Activated CD8-positive, alpha-beta memory T cell treated with anti-CD3 and anti-CD28 coated beads for 36 hours (primary cell): ENCODE data around the gene CDH6. TPM values are rescaled to one million over a fixed set of nuclear protein-coding genes. Genes with fewer than 3 reads are reported as not detected.

Source experiments
- CTCF ChIA-PET: fragments of 350-600 bp; sonication (Branson Sonifier 250); formaldehyde crosslinking; loops from one replicate; lab custom pipeline; 2021; ENCODE audit warnings: antibody characterized with exemption; lab: Charles Lee
- POLR2A ChIA-PET: fragments of 350-600 bp; sonication (Branson Sonifier 250); formaldehyde crosslinking; loops from one replicate; lab custom pipeline; 2021; ENCODE audit warnings: antibody characterized with exemption; lab: Charles Lee
- total RNA-seq, 2 experiments: library from RNA; stranded (reverse); gene quantifications; one replicate each; pipeline ENCODE4 v1.2.3, GENCODE V29; 2021

The CDH6 gene
- total RNA-seq, 2 experiments from 2014 or later = not detected

- POLR2A ChIA-PET = no interaction called here
- CTCF ChIA-PET = no interaction called here
Measured at GRCh38 chr5:31300501-31300900, 107.0 kb downstream of the CDH6 start.

DNA sequence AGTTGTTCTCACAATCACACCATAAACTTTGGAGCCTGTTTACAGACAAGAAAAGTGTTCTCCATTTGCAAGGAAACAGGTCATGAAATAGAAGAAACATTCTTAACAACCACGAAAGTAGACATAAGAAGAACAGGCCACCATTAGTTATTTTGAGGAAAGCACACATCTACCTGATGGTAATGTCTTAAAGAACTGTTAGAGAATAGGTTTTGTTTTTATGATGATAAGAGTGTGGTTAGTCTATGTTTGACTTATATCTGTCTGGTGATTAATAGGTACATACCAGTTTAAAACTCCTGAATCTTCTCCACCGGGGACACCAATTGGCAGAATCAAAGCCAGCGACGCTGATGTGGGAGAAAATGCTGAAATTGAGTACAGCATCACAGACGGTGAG lies 108.3 kb downstream of the CDH6 start:
- CTCF ChIA-PET = no interaction called here
- POLR2A ChIA-PET = no interaction called here

- ChIA-PET CTCF (no interaction called here), POLR2A (no interaction called here)
Measured at GRCh38 chr5:31303688-31304087, 110.2 kb downstream of the CDH6 start.

- POLR2A ChIA-PET = no interaction called here
Measured at GRCh38 chr5:31317665-31318064, 124.2 kb downstream of the CDH6 start.

GRCh38 chr5:31319335-31319734 lies 125.8 kb downstream of the CDH6 start:
- CTCF ChIA-PET = no interaction called here
- POLR2A ChIA-PET = no interaction called here

More at GRCh38 chr5:31317665-31318064, 124.2 kb downstream of the CDH6 start:
- CTCF ChIA-PET = no interaction called here

DNA sequence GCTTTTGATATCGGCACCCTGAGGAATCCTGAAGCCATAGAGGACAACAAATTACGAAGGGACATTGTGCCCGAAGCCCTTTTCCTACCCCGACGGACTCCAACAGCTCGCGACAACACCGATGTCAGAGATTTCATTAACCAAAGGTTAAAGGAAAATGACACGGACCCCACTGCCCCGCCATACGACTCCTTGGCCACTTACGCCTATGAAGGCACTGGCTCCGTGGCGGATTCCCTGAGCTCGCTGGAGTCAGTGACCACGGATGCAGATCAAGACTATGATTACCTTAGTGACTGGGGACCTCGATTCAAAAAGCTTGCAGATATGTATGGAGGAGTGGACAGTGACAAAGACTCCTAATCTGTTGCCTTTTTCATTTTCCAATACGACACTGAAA lies 129.5 kb downstream of the CDH6 start:
- POLR2A ChIA-PET = no interaction called here
- CTCF ChIA-PET = no interaction called here

DNA sequence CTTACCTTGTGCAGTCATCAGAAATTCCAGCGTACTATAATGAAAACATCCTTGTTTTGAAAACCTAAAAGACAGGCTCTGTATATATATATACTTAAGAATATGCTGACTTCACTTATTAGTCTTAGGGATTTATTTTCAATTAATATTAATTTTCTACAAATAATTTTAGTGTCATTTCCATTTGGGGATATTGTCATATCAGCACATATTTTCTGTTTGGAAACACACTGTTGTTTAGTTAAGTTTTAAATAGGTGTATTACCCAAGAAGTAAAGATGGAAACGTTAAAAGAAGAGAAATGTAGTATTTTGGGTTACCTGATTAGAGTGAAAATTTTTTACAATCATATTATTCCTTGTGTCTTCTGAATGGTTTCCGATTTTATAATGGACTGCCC lies 131.4 kb downstream of the CDH6 start:
- POLR2A ChIA-PET = no interaction called here
- CTCF ChIA-PET = no interaction called here

DNA sequence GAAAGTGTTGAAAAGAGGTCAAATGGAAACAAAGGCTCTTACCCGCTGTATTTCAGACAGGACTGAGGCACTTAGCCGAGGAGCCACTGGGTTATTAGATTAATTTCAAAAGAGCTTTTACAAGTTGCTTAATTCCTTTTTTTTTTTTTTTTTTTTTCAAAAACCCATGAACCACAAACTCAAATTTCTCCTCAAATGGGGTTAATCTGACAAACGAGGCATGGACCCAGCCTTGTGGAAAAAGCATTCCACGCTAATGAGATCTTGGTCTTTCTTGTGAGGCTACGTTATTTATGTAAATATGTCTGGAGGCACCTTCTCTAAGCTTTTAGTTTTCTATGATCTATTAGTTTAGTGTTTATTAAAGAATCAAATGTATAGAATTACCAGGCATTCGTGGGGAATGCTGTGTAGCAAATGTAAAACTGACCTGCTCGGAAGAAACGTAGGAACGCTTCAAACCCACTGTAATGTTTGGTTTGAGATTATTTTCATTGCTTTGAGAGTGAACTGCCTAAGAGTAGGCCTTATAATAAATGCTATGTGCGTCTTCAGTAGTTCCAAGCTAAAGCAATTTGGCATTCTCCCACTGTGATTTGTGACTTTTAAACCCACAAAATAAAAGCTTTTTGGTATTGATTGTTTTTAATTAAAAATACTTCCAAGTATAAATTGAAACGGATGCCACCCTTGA lies 134.7 kb downstream of the CDH6 start:
- ChIA-PET CTCF (no interaction called here), POLR2A (no interaction called here)

DNA sequence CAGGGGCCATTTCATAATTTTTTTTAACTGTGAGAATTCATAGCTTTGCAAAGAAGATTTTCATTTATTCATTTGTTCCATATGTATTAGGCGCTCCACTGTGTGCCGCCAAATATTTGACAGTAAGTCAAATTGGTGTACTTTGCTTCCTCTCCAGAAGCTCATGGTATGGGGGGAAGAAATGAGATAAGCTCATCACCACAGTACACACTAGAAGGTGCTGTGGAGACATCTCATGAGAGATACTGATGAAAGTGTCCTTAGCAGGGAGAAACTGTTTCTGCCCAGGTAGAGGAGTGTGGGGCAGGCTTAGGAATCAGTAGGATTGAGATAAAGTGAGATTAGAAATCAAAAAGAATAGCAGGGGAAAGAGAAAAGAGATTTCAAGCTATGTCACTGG lies 136.2 kb downstream of the CDH6 start:
- ChIA-PET CTCF (no interaction called here), POLR2A (interaction anchor here (0.7 kb wide), 1 partner anchor 300 kb away, joined by 9 read pairs; no protein-coding TSS in a partner anchor)

DNA sequence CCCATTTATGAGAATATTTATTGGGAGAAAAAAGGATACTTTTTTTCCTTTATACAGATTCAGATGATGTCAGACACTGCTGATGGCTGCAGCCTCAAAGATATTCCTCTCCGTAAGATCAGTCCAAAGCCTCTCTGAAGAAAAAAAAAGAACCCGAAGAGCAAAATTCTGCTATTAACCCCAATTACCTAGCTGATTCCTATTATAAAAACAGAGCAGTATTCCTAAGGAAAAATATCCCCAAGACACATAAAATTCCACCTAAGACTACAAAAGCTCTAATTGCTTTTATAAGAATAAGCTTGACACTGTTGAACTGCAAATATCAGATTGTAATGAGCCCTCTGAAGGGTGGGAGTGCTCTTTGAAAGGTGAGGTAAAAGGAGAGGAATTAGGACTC lies 138.7 kb downstream of the CDH6 start:
- CTCF ChIA-PET = no interaction called here
- POLR2A ChIA-PET = no interaction called here

DNA sequence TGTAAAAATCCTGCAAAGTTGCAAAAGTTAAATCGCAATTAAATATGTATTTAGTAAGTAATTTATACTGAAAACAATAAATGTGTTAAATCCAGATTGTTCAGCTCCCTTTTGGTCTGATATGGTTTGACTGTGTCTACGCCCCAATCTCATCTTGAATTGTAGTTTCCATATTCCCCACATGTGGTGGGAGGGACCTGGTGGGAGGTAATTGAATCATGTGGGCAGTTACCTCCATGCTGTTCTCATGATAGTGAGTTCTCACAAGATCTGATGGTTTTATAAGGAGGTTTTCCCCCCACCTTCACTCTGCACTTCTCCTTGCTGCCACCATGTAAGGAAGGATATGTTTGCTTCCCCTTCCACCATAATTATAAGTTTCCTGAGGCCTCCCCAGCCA lies 140.0 kb downstream of the CDH6 start:
- ChIA-PET CTCF (no interaction called here), POLR2A (no interaction called here)

- CTCF ChIA-PET = no interaction called here
- POLR2A ChIA-PET = no interaction called here
Measured at GRCh38 chr5:31334061-31334860, 140.8 kb downstream of the CDH6 start.

DNA sequence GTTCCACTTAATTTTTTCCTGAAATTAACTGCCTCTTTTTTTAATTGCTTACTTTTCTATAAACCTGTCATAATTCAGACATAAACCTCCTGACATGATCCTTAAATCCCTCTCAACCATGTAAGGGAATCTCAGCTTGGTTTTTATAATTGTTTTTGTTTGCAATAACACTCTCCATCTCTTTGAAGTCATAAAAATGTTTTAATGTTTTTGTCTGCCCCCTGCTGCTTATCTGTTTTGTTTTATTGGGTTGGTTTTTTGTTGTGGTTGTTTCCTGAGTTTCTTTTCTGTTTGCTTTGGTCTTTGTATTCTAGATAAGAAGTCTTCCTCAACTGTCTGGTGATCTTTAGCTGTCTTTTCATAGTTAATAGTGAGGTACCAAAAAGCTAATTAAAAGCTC lies 142.0 kb downstream of the CDH6 start:
- CTCF ChIA-PET = no interaction called here
- POLR2A ChIA-PET = no interaction called here

DNA sequence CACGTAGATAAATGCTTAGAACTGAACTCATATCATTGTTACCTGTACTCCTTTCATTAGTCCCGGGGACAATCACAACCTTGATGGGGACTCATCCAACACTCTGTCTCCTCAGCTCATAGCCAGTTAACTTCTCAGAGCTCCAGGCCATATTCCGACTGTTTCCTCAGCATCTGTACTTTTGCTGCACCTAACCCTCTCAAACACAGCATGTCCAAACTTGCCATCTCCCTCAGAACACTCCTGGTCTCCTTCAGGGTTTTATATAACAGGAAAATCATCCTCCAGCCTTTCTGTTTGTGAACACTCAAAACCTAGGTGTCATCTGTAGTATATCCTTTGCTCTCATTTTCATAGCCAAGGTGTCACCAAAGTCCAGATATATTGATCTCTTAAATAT lies 150.5 kb downstream of the CDH6 start:
- ChIA-PET CTCF (no interaction called here), POLR2A (no interaction called here)

- CTCF ChIA-PET = no interaction called here
- POLR2A ChIA-PET = no interaction called here
Measured at GRCh38 chr5:31346896-31347551, 153.5 kb downstream of the CDH6 start.

DNA sequence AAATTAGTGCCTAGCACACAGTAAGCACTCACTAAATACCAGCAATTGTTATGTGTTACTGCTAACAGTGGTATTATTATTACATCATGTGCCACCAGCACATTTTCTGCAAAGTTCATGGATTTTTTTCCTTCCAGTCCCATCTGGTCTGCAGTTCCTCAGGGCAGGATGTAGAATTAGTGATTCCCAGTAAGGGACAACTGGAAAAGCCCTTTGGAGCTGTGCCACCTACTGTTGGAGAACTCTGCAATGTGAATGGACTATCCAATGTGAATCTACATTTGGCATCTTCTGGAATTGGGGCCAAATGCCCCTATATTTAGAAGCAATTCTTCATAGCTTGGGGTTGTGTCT lies 154.0 kb downstream of the CDH6 start:
- ChIA-PET POLR2A (no interaction called here), CTCF (interaction anchor here (0.5 kb wide), 1 partner anchor 151 kb away, joined by 5 read pairs; no protein-coding TSS in a partner anchor)

DNA sequence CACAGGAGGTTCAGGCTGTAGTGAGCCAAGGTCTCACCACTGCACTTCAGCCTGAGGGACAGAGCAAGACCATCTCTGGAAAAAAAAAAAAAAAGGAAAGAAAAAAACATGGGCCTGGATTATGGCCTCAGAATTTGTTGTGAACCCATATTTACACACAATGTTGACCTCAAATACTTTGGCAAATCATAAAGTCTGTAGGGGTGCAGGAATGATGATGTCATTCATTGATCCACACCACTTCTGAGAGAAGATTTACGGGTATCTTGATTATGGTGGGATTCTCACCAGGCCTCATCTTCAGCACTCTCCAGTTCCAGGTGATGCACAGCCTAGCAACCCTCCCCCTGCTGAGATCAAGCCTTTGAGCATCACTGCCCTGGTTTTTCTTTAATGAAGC lies 156.9 kb downstream of the CDH6 start:
- CTCF ChIA-PET = no interaction called here
- POLR2A ChIA-PET = no interaction called here

DNA sequence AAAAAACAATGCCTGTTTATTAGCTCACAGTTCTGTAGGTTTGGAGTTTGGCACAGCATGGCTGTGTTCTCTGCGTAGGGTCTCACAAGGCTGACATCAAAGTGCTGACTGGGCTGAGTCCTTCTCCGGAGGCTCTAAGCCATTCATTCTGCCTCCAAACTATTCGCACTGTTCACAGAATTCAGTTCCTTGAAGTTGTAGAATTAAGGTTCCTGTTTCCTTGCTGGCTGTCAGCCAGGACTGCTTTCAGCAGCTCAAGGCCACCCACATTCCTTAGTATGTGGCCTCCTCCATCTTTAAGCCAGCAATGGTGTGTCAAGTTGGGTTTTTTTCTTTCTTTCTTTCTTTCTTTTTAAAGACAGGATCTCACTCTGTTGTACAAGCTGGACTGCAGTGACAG lies 161.9 kb downstream of the CDH6 start:
- POLR2A ChIA-PET = no interaction called here
- CTCF ChIA-PET = no interaction called here

DNA sequence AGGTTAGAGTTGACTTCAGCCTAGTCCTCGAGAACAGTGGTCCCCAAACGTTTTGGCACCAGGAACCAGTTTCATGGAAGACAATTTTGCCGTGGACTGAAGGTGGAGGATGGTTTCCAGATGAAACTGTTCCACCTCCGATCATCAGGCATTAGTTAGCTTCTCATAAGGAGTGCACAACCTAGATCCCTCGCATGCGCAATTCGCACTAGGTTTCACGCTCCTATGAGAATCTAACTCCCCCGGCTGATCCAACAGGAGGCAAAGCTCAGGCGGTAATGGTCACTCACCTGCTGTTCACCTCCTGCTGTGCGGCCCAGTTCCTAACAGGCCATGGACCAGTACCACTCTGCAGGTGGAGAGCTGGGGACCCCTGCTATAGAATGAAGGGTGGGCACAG lies 163.6 kb downstream of the CDH6 start:
- CTCF ChIA-PET = interaction anchor here (0.5 kb wide), 1 partner anchor 122 kb away, joined by 3 read pairs; no protein-coding TSS in a partner anchor
- POLR2A ChIA-PET = no interaction called here

DNA sequence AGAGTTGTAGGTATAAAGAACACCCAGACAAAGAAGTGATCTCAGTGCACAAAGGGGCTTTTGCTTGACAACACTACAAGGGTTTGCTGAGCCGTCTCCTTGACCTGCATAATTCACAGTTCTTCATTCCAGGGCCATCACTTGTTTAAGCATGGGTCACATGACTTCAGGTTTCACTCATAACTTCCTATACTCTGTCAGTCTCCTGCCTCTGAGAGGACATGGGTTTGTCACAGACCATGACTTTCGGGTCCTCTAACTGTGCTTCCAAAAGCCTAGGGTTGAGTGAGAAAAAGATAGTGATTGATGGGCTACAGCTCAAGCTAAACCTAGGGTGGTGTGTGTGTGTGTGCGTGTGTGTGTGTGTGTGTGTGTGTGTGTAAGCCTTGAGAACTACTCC lies 166.4 kb downstream of the CDH6 start:
- POLR2A ChIA-PET = no interaction called here
- CTCF ChIA-PET = no interaction called here

DNA sequence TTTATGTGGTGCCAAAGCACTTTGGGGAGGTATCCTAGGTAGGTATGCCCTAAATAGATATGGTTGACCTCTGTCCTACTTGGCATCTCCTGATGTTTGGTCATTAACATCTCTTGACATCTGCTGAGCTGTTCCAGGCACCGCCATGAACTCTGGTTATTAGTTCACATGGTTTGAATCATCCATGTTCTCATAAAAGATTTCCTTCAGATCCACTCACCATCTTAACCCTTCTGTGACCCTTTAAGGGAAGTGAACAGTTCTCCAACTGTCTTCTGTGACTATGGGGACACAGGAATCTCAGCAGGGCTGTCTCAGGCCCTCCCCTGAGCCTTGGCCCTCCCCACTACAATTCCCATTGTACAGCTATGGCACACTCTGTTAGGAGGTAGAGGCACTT lies 167.7 kb downstream of the CDH6 start:
- ChIA-PET CTCF (no interaction called here), POLR2A (no interaction called here)
